NCI-H187 (cell line): ENCODE results near the gene SPOCK3.
"Not testable (repeated sequence)": the region's sequence is repeated elsewhere in the genome, so short reads cannot be mapped to it uniquely, and the experiment has no call there.

Experiments used
- DNase-seq, 2 experiments: peaks; one replicate each; lab custom pipeline; 2025; lab: John Stamatoyannopoulos, UW

The SPOCK3 gene

DNA sequence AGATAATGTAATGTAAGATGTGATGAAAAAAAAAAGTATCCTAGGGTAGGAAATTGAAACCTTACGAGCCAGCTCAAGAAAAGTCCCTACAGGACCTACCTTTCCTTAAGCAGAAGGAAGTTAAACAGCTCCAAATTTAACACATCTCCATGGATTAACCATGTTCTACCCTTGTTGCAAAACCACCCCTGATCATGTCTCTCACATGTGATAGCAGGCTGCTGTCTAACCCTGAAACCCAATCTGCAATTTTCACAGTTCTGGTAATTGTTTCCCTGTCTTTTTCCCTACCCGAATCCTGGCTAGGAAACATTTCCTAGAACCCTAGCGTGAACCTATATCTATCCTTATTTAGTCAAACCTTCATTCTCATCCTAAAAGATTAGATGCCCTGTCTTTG is 198.9 kb downstream of the SPOCK3 start:
- no peak for DNase-seq

DNA sequence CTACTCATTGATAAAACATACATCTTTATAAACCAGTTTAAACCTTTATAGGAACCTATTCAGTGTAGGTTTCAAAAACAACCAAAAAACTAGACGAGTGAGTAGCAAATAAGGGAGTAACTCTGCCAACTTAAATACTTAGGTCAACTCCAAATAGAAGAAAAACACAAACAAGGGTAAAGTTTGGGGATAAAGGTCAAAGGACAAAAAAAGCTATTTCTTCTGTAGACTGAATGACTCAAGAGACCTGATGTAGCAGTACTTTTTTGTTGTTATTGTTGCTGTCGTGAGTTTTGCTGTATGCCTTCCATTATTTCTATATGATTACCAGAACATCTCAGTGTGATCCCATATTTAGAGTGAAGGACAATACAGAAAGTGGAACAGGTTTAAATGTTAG is 199.3 kb downstream of the SPOCK3 start:
- DNase-seq, result no peak

DNA sequence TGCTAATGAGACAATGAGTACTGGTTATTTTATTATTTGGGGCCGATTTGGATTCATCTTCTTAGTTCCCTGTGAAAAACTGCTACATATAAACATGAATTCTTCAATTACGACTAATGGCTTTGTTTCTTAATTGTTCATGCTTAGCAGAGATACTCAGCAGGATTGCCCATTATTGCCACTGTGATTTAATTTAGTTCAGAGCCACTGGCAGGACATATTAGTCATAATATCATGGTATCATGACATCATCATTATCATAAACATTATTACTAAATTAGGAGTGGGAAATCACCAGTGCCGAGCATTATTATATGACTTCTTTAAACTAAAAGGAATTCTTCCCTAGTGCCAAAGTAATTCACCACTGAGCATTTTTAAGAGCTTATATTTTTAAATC is 201.4 kb downstream of the SPOCK3 start:
- no peak for DNase-seq

DNA sequence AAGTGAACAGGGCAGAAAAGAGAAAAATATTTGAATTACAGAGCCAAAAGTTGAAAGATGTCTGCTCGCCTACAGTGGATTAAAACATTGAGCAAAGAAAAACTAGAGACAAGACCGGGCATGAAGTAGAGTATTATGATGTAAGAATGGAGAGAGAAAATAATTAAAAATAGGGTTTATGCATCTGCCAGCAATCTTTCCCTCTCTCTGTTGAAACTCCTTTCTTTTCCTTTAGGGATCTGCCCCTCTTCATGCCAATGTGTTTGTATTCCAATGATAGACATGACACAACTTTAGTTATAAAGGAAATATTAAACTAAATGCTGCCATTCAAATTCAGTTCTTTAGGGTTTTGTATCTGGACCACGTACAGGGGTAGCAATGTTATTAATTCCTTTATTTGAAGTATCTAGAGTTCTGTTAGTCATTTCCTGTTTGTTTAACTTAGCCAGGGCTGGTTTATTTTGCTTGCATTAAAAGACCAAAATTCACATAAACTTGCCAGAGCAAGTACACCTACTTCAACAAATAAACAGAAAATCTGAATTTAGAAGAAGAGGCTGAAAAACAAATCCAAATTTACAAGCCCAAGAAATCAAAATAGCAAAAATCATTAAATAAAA is 202.6 kb downstream of the SPOCK3 start:
- DNase-seq, result no peak

GRCh38 chr4:167028976-167029375 is 205.3 kb downstream of the SPOCK3 start:
- no peak for DNase-seq

GRCh38 chr4:167025670-167026069 is 208.6 kb downstream of the SPOCK3 start:
- no peak for DNase-seq

DNA sequence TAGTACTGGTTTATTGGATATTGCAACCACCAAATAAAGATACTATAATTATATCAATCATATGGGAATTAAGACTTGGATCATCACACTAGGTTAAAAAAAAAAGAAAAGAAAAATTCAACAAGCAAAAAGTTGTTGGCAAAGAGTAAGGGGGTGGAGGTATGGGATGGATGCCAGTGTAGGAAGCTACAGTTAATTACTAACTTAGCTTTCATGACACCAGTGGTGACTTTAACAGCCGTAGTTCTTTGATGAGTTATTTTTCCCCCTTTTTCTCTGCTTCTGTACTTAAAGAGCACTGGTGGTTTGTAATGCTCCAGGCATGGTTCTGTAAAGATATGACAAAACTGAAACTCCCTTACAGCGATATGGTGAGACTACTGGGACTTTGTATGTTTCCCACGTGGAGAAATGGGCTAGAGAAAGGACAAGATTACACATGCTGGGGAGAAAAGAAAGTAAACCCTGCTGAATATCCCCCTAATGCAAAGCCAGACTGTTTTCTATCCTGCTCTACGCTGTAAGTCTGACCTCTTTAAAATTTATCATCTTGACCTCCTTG is 210.8 kb downstream of the SPOCK3 start:
- DNase-seq, result no peak

DNA sequence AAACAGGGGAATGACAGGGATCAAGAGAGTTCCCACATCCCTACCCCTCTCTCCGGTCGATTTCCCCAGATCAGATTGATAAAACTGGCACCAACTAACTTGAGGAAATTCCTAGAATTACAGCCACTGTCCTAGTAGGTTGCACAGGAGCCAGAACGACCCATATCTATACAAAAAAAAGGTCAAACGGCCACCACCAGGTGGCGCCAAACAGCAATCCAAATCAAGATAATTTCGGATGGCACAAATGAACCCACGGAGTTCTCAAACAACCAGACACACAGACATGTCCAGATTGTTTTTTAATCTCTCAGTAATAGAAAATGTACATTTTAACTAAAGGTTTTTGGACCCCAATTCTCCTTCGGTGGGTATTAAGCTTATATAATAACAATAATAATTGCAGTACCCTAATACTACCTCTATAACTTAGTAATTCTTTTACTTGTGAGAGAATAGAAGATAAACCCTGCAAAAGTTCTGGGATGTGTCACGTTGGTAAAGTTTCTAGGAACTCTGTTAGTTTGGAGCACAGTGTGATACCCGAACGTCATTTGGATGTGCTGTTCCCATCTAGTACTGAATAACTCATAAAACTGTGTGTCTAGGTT is 212.6 kb downstream of the SPOCK3 start:
- DNase-seq, result peak; percentile 0 to 38

GRCh38 chr4:167020410-167020809 is 213.9 kb downstream of the SPOCK3 start:
- DNase-seq, result no peak

- no peak for DNase-seq
Observed at GRCh38 chr4:167014944-167015343, 219.3 kb downstream of the SPOCK3 start.

DNA sequence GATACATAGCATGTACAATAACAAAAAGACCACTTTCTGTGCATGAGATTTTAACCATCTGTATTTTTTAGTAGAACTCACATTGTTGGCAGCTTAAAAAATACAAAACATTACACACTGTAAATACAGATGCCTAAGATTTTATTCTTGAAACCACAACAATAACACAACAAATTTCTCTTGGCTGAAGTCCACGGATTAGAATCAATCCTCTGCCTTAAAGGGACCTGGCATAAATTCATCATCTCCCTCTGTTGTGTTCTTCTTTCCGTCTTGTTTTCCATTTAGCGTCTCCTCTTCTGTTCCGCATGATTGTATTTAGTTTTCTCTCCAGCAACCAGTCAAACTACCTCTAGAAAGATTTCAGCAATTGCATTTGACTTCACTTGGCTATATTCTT is 231.0 kb downstream of the SPOCK3 start:
- no peak for DNase-seq

DNA sequence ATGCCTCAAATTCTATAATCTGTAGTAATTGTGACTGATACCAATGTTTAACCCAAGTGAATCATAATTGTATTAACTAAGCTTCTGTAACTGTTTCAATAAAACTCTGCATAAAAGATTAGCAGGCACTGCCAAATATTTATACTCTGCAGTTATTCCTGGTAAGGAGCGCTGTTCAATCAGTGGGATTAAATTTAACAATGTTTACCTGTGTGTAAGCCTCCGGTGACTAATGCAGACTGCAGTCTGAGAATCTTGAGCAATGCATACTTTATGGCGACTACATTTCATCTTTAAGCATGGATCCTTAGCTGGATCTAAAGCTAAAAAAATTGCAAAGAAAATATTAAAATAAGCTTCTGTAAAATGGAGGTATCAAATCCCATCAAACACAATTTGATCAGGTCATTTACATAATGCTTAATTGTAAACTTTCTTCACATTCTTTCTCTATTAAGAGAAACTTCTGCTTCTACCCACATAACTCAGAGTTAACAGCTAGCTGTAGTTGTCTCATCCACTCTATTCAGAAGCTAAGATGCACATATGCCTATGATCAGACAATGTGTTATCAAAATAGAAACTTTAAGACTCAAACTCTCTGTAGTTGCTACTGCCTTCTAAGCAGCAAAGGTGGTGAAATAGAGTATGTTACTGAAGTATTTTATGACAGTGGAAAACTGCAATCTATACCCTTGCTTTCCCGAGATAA is 234.0 kb downstream of the SPOCK3 start:
- DNase-seq, result no peak

DNA sequence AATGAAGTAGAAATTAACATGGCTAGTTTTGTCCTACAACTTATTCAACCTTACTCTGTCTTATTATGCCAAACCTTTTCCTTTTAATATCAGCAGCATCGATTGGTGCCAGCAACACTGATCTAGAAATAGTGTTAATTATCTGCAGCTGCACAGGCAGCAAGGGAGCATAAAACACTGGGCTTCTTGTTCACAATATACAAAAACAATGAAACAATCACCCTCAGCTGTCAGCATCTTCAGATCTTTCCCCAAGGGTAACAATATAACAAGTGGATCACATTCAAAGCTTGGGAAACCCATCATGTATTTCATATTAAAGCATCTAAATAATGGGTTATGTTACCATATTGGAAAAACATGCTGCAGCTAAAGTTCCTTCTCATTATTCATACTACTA is 238.1 kb downstream of the SPOCK3 start:
- DNase-seq, result no peak

GRCh38 chr4:166994686-166995085 is 239.6 kb downstream of the SPOCK3 start:
- no peak for DNase-seq

DNA sequence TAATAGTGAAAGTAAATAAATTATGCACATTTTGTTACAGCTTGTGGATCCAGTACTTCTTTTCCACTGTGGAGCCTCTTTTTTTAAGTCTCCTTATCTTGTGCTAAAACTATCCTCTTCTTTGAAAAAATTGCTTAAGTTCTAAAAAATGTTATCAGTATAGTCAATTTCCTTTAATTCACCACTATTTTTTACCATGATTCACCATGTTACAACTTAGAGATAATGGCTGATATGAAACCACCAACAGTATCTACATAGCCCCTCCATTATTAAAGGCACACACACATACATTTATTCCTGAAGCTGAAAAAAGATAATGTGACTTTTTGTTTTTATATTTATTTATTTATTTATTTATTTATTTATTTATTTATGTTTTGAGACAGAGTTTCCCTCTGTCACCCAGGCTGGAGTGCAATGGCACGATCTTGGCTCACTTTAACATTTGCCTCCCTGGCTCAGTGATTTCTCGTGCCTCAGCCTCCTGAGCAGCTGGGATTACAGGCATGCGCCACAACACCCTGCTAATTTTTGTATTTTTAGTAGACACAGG is 243.2 kb downstream of the SPOCK3 start:
- no peak for DNase-seq

DNA sequence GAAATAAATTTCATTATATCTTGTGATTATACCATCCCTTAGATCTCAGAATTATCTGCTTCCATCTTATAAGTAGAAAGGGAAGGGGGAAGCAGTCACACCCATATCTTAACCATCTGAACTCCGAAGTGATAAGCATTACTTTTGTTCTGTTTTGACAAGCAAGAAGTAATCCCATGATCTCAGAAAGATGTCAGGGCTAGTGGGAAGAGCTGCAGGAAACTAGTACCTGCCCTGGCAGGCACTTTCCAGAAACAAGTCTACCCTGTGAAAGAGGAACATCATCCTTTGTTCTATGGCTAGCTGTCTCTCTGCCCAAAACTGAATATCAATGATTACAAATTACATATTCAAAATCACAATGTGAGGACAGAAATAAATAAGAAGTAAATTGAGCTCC is 244.4 kb downstream of the SPOCK3 start:
- DNase-seq, result no peak

GRCh38 chr4:166987026-166987425 is 247.3 kb downstream of the SPOCK3 start:
- DNase-seq, result no peak

DNA sequence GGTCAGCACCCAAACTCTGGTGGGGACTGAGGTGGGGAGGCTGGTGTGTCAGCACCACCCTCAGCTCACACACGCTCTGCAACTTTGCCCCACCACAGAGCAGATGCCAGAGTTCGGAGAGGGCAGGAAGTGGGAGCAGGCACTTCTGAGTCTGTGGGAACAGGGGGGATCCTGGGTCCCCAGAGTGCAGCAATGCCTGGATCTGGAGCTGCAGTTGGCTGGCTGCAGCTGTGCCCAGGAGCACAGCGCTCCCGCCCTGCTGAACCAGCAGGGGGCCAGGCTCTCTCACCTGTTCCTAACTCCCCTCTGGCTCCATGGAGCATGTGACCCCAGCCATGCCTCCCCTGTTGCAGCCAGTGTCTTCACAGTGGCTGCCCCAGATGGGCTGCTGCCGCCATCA is 252.4 kb downstream of the SPOCK3 start:
- DNase-seq, result no peak

DNA sequence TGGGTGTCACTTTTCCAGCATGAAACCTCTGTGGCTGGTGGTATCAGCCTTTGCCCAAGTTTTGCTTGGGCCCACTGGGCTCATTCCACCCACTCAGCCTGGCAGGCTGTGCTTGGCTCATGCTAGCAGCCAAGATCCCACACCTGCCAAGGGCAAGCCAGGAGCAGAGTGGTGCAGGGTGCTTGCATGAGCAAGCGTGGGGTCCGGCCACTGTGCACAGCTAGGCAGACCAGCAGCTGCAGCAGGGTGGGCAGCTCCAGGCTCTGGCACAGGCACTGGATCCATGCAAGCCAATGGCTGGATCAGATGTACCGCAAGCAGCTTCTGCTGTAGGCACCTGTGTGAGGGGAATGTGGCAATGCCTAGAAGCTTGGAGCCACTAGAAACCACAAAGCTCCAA is 253.9 kb downstream of the SPOCK3 start:
- no peak for DNase-seq

- DNase-seq, result no peak
Observed at GRCh38 chr4:166977596-166977995, 256.7 kb downstream of the SPOCK3 start.

DNA sequence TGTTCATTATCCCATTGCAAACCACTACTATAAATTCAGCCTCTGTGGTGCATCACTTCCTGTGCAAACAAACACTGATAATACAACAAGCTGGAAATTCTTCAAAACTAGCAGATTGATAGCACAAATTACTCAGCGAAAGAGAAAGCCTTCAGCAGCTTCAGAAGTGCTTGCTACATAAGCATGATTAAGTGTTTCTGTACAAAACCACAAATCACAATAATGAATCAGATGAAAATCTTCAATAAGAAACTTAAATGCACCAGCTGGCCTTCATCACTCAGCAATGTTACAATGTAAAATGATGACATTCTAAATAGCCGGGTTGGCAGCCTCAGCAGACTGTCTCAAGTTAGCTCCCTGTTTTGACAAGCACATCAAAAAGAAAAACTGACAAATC is 262.2 kb downstream of the SPOCK3 start:
- DNase-seq, result no peak

DNA sequence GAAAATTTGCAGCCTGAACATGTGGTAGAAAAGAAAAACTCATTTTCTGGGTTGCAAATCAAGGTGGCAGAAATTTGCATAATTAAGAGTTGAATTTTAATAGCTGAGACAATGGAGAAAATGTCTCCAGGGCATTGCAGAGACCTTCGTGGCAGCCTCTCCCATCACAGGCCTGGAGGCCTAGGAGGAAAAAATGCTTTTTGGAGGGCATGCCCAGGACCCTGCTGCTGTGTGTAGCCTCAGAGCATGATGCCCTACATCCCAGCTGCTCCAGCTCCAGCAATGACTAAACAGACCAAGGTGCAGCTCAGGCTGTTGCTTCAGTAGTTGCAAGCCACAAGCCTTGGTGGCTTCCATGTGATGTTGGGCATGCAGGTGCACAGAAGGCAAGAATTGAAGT is 266.1 kb downstream of the SPOCK3 start:
- DNase-seq, result not testable (repeated sequence)

GRCh38 chr4:166965562-166965961 is 268.7 kb downstream of the SPOCK3 start:
- no peak for DNase-seq
